Kidney (tissue), 14 donors: Measurements from ENCODE around the gene LIMK2. TPM values are rescaled to one million over a fixed set of nuclear protein-coding genes. Genes with fewer than 3 reads are reported as not detected.
"Not testable (repeated sequence)": the region's sequence is repeated elsewhere in the genome, so short reads cannot be mapped to it uniquely, and the experiment has no call there.

ENCODE experiments used
- DNase-seq, 5 donors: peaks; one replicate each; pipeline ENCODE4 v3.0.0-alpha.2; 2013 to 2020
- FAIRE-seq: peaks from 2 replicates; lab custom pipeline; 2012; peaks lifted over from hg19 to GRCh38; lab: Jason Lieb, UNC
- H3K27ac ChIP-seq, 2 donors: one replicate each; pipeline ENCODE4 v1.7.0; 2013; ENCODE audit warnings: low read depth in 2 of 2, low read length in 2 of 2, inconsistent platforms in 1 of 2
- H3K27me3 ChIP-seq: one replicate; pipeline ENCODE4 v1.7.1; 2013; ENCODE audit warnings: low read length, inconsistent platforms; ENCODE audit not compliant: control insufficient read depth, insufficient read depth
- H3K36me3 ChIP-seq, 3 donors: one replicate each; pipeline versions ENCODE4 v1.7.0 to v1.7.1; 2013; ENCODE audit warnings: low read length in 3 of 3, control low read depth in 1 of 3, inconsistent platforms in 1 of 3; ENCODE audit not compliant: insufficient read depth in 3 of 3, control insufficient read depth in 2 of 3
- H3K4me1 ChIP-seq, 3 donors: one replicate each; pipeline versions ENCODE4 v1.7.0 to v1.7.1; 2013; ENCODE audit warnings: low read length in 3 of 3, inconsistent platforms in 1 of 3, low read depth in 1 of 3; ENCODE audit not compliant: control insufficient read depth in 2 of 3, insufficient read depth in 2 of 3
- H3K4me3 ChIP-seq, 3 donors: one replicate each; pipeline versions ENCODE4 v1.7.0 to v1.8.1; 2013; ENCODE audit warnings: low read length in 3 of 3, control low read depth in 1 of 3, inconsistent platforms in 1 of 3
- H3K9ac ChIP-seq, 3 donors: one replicate each; pipeline versions ENCODE4 v1.7.0 to v1.7.1; 2013; ENCODE audit warnings: low read length in 3 of 3, control low read depth in 1 of 3, inconsistent platforms in 1 of 3
- H3K9me3 ChIP-seq, 3 donors: one replicate each; pipeline versions ENCODE4 v1.7.0 to v1.7.1; 2013; ENCODE audit warnings: low read length in 3 of 3, control low read depth in 1 of 3, inconsistent platforms in 1 of 3; ENCODE audit not compliant: control insufficient read depth in 2 of 3, insufficient read depth in 1 of 3
- intact Hi-C: fragments of 100-400 bp; cut with DNase I; formaldehyde crosslinking; loops from one replicate; pipeline ENCODE4 v1.11.1; 2022
- polyA plus RNA-seq: library from polyadenylated mRNA; stranded (reverse); fragments of 350-450 nt; fragmentation: Illumina TruSeq; extraction: RNeasy Lipid Tissue Mini Kit (QIAGEN cat#74804); gene quantifications from one replicate; pipeline ENCODE4 v1.2.3, GENCODE V29; 2014; ENCODE audit warnings: low read depth, low replicate concordance; ENCODE audit not compliant: insufficient read depth
- total RNA-seq: library from RNA; stranded (reverse); fragmentation: NEBNext Ultra II Directional; extraction: Animal tissue kit (Norgen Biotek cat#: 25700); gene quantifications from one replicate; pipeline ENCODE4 v1.2.1, GENCODE V29; 2021
- TF ChIP-seq, protein P1 (sequence below): IDR thresholded peaks from 3 replicates; pipeline ENCODE4 v1.5.1; 2012; ENCODE audit warnings: mild to moderate bottlenecking, moderate library complexity, borderline replicate concordance; ENCODE audit not compliant: insufficient read depth; ENCODE audit errors: extremely low read depth
- donor health status: control.
- donor health status: control.
- donor health status: control.
- donor health status: control.
- donor health status: control.
- donor health status: DM: yes; HTN: yes; CAD: no.
- donor health status: Normal renal cell carcinoma (clear cell type).

The LIMK2 gene
- total and polyA plus RNA-seq, 2 donors from 2014 or later = 20.3 to 48.2 TPM

DNA sequence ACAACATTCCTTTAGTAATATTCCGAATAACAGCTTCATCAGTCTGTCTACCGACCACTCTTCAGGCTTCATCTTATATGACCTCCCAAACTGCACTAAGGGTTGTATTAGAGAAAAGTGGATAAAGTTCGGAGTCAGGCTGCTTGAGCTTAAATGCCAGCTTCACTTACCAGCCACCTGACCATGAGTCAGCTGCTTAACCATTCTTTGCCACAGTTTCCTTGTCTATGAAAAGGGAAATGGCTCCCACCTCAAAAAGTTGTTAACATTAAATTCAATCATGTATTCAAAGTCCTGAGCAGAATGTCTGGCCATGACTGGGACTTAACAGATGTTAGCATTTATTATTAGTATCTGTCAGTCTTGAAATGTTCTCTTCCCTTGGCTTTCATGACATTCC is 20.9 kb downstream of the LIMK2 start:
- H3K9ac ChIP-seq = peak overlapping the region in 1 of 3 donors; percentile 14
- peaks cover 0 to 20% (median 14%) of the 10 kb centered on the region in 3 donors for H3K4me1 ChIP-seq
- intact Hi-C loops = no loop called here
- FAIRE-seq (no peak), DNase-seq (no peak)
- H3K36me3 ChIP-seq = no peaks in the 10 kb centered on the region
- TF ChIP-seq, protein P1, sequence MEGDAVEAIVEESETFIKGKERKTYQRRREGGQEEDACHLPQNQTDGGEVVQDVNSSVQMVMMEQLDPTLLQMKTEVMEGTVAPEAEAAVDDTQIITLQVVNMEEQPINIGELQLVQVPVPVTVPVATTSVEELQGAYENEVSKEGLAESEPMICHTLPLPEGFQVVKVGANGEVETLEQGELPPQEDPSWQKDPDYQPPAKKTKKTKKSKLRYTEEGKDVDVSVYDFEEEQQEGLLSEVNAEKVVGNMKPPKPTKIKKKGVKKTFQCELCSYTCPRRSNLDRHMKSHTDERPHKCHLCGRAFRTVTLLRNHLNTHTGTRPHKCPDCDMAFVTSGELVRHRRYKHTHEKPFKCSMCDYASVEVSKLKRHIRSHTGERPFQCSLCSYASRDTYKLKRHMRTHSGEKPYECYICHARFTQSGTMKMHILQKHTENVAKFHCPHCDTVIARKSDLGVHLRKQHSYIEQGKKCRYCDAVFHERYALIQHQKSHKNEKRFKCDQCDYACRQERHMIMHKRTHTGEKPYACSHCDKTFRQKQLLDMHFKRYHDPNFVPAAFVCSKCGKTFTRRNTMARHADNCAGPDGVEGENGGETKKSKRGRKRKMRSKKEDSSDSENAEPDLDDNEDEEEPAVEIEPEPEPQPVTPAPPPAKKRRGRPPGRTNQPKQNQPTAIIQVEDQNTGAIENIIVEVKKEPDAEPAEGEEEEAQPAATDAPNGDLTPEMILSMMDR = no peak
- H3K4me3 ChIP-seq = no peak overlapping the region
- H3K27me3 ChIP-seq = no peaks in the 10 kb centered on the region
- peak overlapping the region in 1 of 2 donors; percentile 5 for H3K27ac ChIP-seq
- no peaks in the 10 kb centered on the region for H3K9me3 ChIP-seq

DNA sequence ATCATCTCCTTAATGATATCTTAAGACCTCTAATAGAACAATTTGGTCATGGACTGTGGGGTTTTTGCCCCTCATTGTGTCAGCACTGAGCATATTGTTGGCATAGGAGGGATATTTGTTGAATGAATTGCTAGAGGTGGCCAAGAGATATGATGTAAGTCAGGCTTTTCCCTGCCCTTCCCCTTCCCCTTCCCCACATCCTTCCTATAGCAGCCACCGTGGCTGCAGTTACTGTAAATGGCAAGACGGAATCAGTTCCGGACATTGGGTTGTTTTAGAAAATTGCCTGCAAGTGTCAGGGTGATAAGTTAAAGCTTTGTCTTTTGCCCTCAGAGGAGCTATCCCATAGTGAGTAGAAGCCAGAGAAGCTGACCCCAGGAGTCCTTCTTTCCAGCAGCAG is 23.0 kb downstream of the LIMK2 start:
- H3K4me3 ChIP-seq = no peak overlapping the region
- TF ChIP-seq, protein P1 = no peak
- no peak overlapping the region for H3K9ac ChIP-seq
- DNase-seq (no peak), FAIRE-seq (no peak)
- H3K4me1 ChIP-seq = peaks cover 0 to 10% (median 8%) of the 10 kb centered on the region in 3 donors
- H3K27ac ChIP-seq = no peak overlapping the region
- H3K36me3 ChIP-seq = no peaks in the 10 kb centered on the region
- no peaks in the 10 kb centered on the region for H3K9me3 ChIP-seq
- H3K27me3 ChIP-seq = no peaks in the 10 kb centered on the region
- intact Hi-C loops = no loop called here

DNA sequence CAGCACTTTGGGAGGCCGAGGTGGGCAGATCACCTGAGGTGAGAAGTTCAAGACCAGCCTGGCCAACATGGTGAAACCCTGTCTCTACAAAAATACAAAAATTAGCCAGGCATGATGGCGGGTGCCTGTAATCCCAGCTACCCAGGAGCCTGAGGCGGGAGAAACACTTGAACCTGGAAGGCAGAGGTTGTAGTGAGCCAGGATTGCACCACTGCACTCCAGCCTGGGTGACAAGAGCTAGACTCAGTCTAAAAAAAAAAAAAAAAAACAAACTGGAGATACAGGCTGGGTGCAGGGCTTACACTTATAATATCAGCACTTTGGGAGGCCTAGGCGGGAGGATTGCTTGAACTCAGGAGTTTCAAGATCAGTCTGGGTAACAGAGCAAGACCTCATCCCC is 23.9 kb downstream of the LIMK2 start:
- intact Hi-C loops, H3K9me3 ChIP-seq, H3K4me3 ChIP-seq, H3K9ac ChIP-seq, H3K27ac ChIP-seq, DNase-seq, H3K4me1 ChIP-seq, H3K36me3 ChIP-seq, H3K27me3 ChIP-seq, FAIRE-seq: not testable (repeated sequence)

DNA sequence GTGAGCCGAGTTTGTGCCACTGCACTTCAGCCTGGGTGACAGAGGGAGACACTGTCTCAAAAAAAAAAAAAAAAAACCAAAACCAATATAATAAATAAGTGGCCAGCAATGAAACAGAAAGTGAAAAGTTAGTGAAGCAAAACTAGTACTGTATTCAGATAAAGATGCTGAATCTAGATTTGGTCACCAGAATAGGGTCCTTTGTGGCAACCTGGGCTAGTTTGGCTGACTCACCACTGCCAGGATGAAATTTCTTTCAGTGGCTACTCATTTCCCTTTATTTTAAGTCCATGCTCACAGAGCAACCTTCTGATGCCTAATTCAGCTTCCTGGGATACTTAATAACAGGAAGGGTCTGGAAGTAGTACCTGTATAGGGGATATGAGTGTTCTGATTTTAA is 26.0 kb downstream of the LIMK2 start:
- Histone ChIP-seq H3K4me3 (no peak overlapping the region), H3K9ac (no peak overlapping the region), H3K36me3 (no peaks in the 10 kb centered on the region), H3K27me3 (no peaks in the 10 kb centered on the region), H3K27ac (no peak overlapping the region), H3K4me1 (no peaks in the 10 kb centered on the region), H3K9me3 (no peaks in the 10 kb centered on the region)
- TF ChIP-seq, protein P1 = no peak
- DNase-seq (no peak), FAIRE-seq (no peak)
- intact Hi-C loops = no loop called here
